ENCODE results near the gene SSPN. TPM values are rescaled to one million over a fixed set of nuclear protein-coding genes. Genes with fewer than 3 reads are reported as not detected.

SSPN gene, protein sequence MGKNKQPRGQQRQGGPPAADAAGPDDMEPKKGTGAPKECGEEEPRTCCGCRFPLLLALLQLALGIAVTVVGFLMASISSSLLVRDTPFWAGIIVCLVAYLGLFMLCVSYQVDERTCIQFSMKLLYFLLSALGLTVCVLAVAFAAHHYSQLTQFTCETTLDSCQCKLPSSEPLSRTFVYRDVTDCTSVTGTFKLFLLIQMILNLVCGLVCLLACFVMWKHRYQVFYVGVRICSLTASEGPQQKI
- total RNA-seq = not detected

DNA sequence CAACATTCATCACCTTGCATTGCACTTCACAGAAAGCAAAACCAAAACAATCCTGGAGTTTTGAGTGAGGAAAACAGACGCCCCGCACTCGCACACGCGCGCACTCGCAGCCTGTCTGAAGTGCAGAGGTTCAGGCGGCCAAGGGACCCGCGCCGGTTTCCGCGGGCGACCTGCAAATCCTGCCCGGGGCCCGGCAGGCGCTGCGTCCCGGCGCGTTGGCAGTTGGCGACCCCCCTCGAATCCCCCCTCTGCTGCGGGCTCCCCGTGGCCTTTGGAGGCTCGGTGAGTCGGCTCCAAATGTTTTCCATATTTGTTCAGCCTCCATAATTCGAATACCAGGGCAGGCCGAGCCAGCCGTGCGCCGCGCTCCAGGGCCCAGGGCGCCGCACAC is at the start of gene SSPN:
TSS of gene SSPN (plus strand) at position 324 of the 391 bp plus-strand sequence. CDS start 100 bp downstream, outside the sequence.
- no peaks in the 10 kb centered on the region for H3K4me1 Mint-ChIP-seq
- peaks cover 28% of the 10 kb centered on the region for H3K27me3 Mint-ChIP-seq
- ATAC-seq (replicated peaks) = no peak
- H3K27ac Mint-ChIP-seq = no peak within 1 kb of the TSS
- H3K4me3 Mint-ChIP-seq = peak within 1 kb of the TSS; percentile 34
- H3K36me3 Mint-ChIP-seq (ENCODE audit: low read depth) = no peaks in the 10 kb centered on the region
- H3K9me3 Mint-ChIP-seq = no peaks in the 10 kb centered on the region

DNA sequence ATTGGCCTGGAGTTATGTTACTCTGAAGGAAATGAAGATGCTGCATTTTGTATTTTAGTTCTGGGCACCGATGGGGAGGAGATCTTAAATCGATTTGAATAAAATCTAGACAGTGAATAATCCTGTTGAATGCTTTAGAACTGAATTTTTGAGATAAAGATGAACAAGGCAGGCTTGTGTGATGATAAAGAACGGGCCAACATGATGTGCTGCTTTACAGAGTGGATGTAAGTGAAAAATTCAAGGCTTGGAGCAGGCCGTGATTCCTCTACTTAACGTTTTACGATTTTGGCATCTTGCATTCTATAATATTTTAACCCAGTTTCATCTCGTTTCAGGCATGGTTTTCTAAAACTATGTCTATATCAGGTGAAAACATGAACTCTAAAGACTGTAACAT is 47.1 kb upstream of the SSPN start:
- H3K27ac Mint-ChIP-seq = no peak overlapping the region
- no peak for ATAC-seq (replicated peaks)

DNA sequence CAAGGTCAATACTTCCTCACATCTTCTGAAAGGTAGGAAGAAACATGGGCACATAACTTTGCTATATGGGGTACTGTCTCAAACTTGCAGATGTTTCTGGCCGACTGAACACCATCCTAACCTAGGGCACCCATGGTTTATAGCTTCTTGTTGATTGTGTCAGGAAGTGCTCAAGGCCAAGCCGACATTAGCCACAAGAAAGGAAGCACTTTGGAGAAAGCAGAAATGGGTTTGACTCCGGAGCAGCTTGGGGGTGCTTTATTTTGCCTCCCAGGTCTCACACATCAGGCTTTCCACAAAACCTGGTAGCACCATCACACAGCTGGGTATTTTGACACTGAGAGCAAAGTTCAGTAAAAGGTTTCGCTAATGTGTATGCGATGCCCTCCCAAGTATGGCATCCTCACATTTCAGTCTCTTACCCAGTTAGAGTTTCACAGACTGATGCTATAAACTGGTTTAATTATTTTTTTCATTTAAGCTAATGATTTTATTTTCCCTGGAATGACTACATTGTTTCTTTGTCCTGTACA is 45.3 kb upstream of the SSPN start:
- H3K4me3 Mint-ChIP-seq = no peak overlapping the region
- H3K27me3 Mint-ChIP-seq = peaks cover 20% of the 10 kb centered on the region
- H3K9me3 Mint-ChIP-seq = no peaks in the 10 kb centered on the region
- no peak overlapping the region for H3K27ac Mint-ChIP-seq
- no peak for ATAC-seq (replicated peaks)
- H3K4me1 Mint-ChIP-seq = no peaks in the 10 kb centered on the region
- no peaks in the 10 kb centered on the region for H3K36me3 Mint-ChIP-seq (ENCODE audit: low read depth)

More for the DNA sequence above, 47.1 kb upstream of the SSPN start:
- Mint-ChIP-seq H3K9me3 (no peaks in the 10 kb centered on the region), H3K36me3 (ENCODE audit: low read depth) (no peaks in the 10 kb centered on the region), H3K4me1 (no peaks in the 10 kb centered on the region), H3K27me3 (peaks cover 30% of the 10 kb centered on the region), H3K4me3 (no peak overlapping the region)

DNA sequence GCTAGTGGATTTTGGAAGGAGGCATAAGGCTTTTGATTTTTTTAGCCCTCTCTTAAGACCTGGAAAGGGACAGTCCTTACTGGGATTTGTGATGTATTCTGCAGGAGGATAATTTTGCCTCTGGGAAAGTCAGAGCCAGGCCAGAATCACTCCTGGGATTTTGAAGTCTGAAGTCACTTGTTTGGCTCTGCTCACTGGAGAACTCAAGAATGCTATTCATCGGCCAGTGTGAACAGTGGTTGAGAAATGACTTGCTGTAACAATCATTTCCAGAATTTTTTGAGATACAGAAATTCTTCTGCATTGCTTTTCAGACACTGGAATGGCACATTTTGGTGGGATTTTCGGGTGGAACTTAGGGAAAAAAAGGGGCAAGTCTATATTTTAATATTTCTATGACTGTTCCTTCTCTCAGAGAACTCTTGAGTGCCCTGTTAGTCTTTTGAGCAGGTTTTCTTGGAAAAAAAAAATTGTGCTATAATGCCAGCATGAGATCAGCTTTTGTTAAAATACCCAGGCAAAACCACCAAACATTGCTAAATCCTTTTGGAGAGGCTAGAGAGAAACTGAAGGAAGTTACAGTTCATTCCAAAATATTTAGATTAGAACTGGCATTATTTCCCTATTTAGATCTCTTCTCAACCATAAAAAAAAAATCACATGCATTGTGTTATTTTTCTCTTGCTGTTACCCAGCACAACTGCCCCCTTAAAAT is 44.5 kb upstream of the SSPN start:
- H3K4me3 Mint-ChIP-seq = no peak overlapping the region
- peaks cover 20% of the 10 kb centered on the region for H3K27me3 Mint-ChIP-seq
- no peaks in the 10 kb centered on the region for H3K36me3 Mint-ChIP-seq (ENCODE audit: low read depth)
- no peak overlapping the region for H3K27ac Mint-ChIP-seq
- ATAC-seq (replicated peaks) = no peak
- H3K4me1 Mint-ChIP-seq = no peaks in the 10 kb centered on the region
- no peaks in the 10 kb centered on the region for H3K9me3 Mint-ChIP-seq

DNA sequence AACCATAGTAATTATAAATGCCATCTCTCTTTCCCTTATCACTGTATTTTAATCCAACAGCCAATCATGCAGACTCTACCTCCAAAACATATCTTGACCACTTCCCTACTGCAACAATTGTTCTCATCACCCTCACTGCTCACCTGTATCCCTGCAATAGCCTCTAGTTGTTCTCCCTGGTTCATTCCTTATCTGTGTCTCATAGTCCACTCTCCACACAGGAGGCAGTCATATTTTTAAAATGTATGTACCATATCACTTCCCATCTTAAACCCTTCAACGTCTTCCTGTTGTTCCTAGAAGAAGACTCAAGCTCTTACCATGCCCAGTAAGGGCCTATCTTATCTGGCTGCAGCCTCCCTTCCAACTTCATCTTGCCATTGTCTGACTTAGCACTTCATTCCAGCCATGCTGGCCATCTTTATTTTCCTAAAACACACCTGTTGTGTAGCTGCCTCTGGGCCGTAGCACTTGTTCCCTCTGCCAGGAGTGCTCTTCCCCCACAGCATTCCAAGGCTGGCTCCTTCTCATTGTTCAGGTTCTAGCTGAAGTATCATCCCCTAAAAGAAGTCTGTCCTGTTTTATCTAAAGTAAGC is 42.8 kb upstream of the SSPN start:
- Mint-ChIP-seq H3K27ac (no peak overlapping the region), H3K4me1 (no peaks in the 10 kb centered on the region), H3K9me3 (no peaks in the 10 kb centered on the region), H3K36me3 (ENCODE audit: low read depth) (no peaks in the 10 kb centered on the region), H3K27me3 (peaks cover 18% of the 10 kb centered on the region), H3K4me3 (no peak overlapping the region)
- ATAC-seq (replicated peaks) = no peak

DNA sequence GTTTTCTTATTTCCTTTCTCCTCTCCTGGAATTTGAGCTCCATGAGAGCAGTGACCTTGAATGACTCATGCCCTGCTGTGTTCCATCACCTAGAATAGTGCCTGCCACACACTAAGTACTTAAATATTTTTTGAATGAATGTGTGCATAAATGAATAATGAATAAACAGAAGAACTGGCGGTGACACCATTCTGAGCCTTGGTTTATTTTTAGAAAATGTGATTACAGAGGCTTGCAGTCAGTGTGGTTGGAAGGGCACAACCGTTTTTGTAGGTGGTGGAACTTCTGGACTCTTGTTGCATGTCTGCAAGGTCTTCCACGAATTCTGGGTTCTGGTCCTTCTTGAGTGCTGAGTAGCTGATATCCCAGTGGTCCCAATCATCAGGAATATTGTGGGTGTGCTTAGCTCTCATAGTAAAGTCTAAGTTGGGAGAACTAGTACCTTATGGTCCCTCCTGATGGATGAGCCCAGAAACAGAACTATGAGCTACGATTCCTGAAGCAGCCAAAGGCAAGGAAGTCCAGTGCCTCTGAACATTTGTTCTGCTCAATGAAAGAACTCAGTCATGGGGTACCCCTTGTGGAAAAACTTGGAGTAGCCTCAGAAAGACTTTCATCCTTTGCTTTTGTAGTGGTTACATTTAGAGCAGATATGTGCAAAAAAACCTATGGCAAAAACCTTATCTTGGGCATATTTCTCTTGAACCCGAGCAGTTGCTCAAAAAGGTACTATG is 41.8 kb upstream of the SSPN start:
- Mint-ChIP-seq H3K4me3 (no peak overlapping the region), H3K27me3 (peaks cover 15% of the 10 kb centered on the region), H3K27ac (no peak overlapping the region), H3K4me1 (no peaks in the 10 kb centered on the region), H3K9me3 (no peaks in the 10 kb centered on the region), H3K36me3 (ENCODE audit: low read depth) (no peaks in the 10 kb centered on the region)
- no peak for ATAC-seq (replicated peaks)

DNA sequence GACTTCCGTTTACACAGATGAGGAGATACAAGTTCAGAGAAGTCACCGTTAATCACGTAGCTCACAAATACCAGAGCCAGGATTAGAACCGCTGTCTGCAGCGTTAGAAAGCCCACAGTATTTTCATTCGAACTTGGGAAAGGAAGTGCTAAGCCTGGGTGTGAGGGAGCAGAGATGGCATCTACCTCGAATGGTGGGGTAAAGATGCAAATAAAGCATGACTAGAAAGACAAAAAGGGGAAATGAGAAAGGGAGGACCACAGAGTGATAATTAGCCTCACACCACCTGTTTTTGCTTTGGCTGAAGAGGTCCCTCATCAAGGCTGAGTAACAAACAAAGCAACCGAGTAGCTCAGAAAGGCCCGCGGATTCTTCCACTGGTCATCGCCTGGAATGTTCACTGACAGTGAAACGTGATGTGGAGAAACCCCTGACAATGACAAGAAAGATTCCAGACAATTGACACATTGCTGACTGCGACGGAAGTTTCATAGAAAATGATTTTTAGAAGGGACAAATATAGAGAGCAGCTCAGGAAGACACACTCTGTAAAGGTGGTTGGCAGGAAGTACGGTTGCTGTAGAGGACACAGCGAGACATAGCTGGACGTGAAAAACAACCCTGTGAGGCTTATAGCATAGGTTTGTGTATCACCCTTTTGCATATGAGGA is 39.0 kb upstream of the SSPN start:
- Mint-ChIP-seq H3K36me3 (ENCODE audit: low read depth) (no peaks in the 10 kb centered on the region), H3K4me3 (no peak overlapping the region), H3K4me1 (no peaks in the 10 kb centered on the region), H3K9me3 (no peaks in the 10 kb centered on the region), H3K27ac (no peak overlapping the region), H3K27me3 (peaks cover 19% of the 10 kb centered on the region)
- ATAC-seq (replicated peaks) = no peak

DNA sequence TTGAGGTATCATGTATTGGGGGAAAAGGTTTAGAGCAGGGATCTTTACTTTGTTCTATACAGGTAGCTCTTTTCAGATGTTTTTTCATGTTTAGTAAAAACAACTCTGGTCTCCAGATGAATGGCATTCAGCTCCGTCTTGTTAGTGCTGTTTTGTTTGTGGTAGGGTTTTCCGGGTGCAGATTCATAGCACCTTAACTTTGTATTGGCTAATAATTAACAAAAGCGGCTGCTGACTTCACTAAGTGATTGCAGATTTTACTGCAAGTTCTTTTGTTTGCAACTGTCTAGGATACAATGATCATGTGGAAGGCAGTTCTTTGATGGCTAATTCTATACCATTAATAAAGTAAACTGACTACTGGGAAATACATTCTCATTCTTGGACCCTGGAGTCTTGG is 38.4 kb upstream of the SSPN start:
- ATAC-seq (replicated peaks) = no peak

DNA sequence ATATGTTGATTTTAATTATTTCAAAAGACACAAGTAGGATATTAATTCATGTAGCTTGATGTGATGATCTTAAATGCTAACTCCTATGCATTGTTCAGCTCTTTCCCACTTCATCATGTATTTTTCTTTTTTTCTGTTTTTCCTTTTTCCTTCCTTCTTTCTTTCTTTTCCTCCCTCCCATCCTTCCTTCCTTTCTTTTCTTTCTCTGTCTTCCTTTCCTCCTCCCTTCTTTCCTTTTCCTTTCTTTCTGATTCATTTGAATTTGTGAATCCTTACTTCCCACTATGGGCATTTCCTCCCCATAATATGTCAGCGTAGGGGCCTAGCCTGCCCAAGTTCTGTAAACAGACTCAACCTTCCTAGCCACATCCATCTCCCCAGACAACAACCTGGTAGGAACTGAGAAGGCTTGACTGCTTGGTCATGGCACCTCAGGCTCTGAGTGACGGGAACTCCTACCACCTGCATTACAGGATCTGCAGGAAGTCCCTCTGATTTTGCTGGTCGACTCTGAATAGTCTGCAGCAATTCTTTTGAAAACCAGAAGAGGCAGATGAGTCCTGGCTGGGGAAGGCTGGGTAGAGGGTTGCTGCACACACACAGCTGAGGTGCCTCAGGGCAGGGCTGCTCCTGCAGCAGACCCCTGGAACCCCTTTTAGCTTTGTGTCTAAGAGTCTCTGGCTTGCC is 37.2 kb upstream of the SSPN start:
- no peak for ATAC-seq (replicated peaks)
- Mint-ChIP-seq H3K27ac (no peak overlapping the region), H3K4me3 (no peak overlapping the region), H3K9me3 (no peaks in the 10 kb centered on the region), H3K4me1 (no peaks in the 10 kb centered on the region), H3K36me3 (ENCODE audit: low read depth) (no peaks in the 10 kb centered on the region), H3K27me3 (peaks cover 18% of the 10 kb centered on the region)

More for the DNA sequence above, 38.4 kb upstream of the SSPN start:
- Mint-ChIP-seq H3K27ac (no peak overlapping the region), H3K4me1 (no peaks in the 10 kb centered on the region), H3K4me3 (no peak overlapping the region), H3K9me3 (no peaks in the 10 kb centered on the region), H3K27me3 (peaks cover 20% of the 10 kb centered on the region), H3K36me3 (ENCODE audit: low read depth) (no peaks in the 10 kb centered on the region)

DNA sequence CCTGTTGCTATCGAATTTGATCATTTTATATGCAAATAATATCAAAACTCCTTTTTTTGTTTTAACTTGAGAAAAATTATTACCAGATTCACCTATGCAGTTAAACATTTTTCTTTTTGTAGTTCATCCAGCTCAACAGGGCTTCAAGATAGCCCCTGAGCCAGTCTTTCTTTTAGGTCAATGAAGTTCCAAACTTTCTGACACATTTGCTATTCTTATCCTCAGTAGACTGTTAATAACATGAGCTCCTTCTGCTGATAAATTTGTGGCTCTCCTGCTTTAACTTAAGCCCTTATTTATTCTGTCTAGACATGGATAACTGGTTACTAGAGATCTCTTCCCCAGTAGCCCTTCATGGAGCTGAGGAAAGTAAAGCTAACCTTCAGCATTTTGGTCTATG is 33.2 kb upstream of the SSPN start:
- H3K27ac Mint-ChIP-seq = no peak overlapping the region
- H3K36me3 Mint-ChIP-seq (ENCODE audit: low read depth) = no peaks in the 10 kb centered on the region
- no peak for ATAC-seq (replicated peaks)
- H3K4me3 Mint-ChIP-seq = no peak overlapping the region
- no peaks in the 10 kb centered on the region for H3K4me1 Mint-ChIP-seq
- peaks cover 25% of the 10 kb centered on the region for H3K27me3 Mint-ChIP-seq
- no peaks in the 10 kb centered on the region for H3K9me3 Mint-ChIP-seq

DNA sequence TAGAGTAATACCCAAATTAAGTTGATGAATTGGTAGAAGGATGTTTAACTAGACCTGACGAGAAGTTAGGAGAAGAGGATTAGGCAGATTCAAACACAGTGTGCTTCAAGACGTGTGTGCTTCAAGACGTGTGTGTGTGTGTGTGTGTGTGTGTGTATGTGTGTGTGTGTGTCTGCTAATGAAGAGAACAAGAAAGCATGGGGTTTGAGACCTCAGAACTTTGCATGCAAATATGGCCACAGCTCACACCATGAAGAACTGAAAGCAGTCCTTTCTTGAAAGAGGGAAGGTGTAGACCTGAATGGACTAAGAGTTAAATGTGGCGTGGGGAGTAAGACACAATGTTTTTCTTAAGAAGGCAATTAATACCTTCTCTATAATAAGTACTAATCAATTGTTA is 32.5 kb upstream of the SSPN start:
- Mint-ChIP-seq H3K27ac (no peak overlapping the region), H3K9me3 (no peaks in the 10 kb centered on the region), H3K4me1 (no peaks in the 10 kb centered on the region), H3K4me3 (no peak overlapping the region), H3K27me3 (peaks cover 25% of the 10 kb centered on the region), H3K36me3 (ENCODE audit: low read depth) (no peaks in the 10 kb centered on the region)
- no peak for ATAC-seq (replicated peaks)

DNA sequence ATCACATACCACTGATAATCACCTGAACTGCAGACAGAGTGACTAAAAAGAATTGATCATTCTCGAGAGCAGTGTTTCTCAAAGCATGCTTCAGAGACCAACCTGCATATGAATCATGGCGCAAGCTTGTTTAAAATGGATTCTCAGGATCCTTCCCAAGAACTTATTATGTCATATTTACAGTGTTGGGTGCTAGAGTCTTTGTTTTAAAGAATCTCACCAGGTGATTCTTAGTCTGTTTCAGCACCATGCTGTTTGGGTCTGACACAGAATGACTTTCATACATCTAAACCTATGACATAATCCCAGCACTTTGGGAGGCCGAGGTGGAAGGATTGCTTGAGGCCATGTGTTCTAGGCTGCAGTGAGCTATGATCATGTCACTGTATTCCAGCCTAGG is 31.3 kb upstream of the SSPN start:
- no peak for ATAC-seq (replicated peaks)
- no peaks in the 10 kb centered on the region for H3K36me3 Mint-ChIP-seq (ENCODE audit: low read depth)
- peaks cover 34% of the 10 kb centered on the region for H3K27me3 Mint-ChIP-seq
- no peak overlapping the region for H3K27ac Mint-ChIP-seq
- H3K9me3 Mint-ChIP-seq = no peaks in the 10 kb centered on the region
- no peaks in the 10 kb centered on the region for H3K4me1 Mint-ChIP-seq
- H3K4me3 Mint-ChIP-seq = no peak overlapping the region

DNA sequence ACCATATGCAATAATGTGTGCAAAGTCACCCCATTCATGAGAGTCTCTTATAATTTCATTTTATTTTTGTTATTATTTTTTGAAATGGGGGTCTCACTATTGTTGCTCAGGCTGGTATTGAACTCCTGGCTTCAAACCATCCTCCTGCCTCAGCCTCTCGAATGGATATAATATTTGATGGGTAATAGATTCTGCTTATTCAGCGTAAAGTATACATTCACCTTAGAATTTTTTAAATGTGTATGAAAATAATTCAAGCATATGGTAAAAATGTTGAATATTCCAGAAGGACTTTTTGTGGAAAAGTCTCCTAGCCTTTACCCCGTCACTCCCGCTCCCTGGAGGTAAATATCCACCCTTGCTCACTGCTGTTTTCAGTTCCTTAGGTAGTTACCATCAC is 23.4 kb upstream of the SSPN start:
- H3K36me3 Mint-ChIP-seq (ENCODE audit: low read depth) = no peaks in the 10 kb centered on the region
- H3K27ac Mint-ChIP-seq = no peak overlapping the region
- no peak overlapping the region for H3K4me3 Mint-ChIP-seq
- H3K9me3 Mint-ChIP-seq = no peaks in the 10 kb centered on the region
- no peak for ATAC-seq (replicated peaks)
- H3K27me3 Mint-ChIP-seq = peaks cover 36% of the 10 kb centered on the region
- no peaks in the 10 kb centered on the region for H3K4me1 Mint-ChIP-seq

DNA sequence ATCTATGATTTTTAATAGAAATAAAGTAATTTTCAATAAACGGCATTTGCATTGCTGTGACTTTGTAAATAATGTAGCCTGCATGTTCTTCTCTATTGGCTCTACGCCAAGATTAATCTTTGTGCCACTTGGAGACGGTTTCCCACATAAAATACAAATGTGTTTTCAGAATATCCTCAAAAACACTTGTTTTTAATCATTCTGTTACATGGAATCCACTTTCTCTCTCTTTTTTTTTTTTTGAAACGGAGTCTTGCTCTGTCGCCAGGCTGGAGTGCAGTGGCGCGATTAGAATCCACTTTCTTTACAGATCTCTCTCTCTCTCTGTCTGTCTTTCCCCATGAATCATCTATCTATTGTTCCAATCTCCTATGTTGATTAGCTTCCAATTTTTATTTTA is 22.8 kb upstream of the SSPN start:
- H3K4me1 Mint-ChIP-seq = no peaks in the 10 kb centered on the region
- ATAC-seq (replicated peaks) = no peak
- no peaks in the 10 kb centered on the region for H3K36me3 Mint-ChIP-seq (ENCODE audit: low read depth)
- no peak overlapping the region for H3K4me3 Mint-ChIP-seq
- no peaks in the 10 kb centered on the region for H3K9me3 Mint-ChIP-seq
- H3K27me3 Mint-ChIP-seq = peaks cover 36% of the 10 kb centered on the region
- H3K27ac Mint-ChIP-seq = no peak overlapping the region
